HG03135 (cell line): Measurements from ENCODE around the gene PTPRB.

Experiments used
- ATAC-seq: cut with Tn5 transposase; IDR thresholded peaks from one replicate; pipeline ENCODE4 v1.9.1; 2021; ENCODE audit warnings: mild to moderate bottlenecking, moderate library complexity; ENCODE audit not compliant: unreplicated experiment

The PTPRB gene

GRCh38 chr12:70467918-70468733 is 169.1 kb downstream of the PTPRB start:
- no peak for ATAC-seq

- no peak for ATAC-seq
Measured at GRCh38 chr12:70467476-70467875, 169.8 kb downstream of the PTPRB start.

- ATAC-seq: no peak
Measured at GRCh38 chr12:70466753-70467152, 170.5 kb downstream of the PTPRB start.
